GM18861 (cell line): ENCODE results near the gene PCDHA1.
A peak's percentile ranks its signal among the peaks of the same experiment; 100 is the strongest.

Source experiments
- ATAC-seq: cut with Tn5 transposase; IDR thresholded peaks from one replicate; pipeline ENCODE4 v1.9.1; 2021; ENCODE audit not compliant: unreplicated experiment

PCDHA1 gene

DNA sequence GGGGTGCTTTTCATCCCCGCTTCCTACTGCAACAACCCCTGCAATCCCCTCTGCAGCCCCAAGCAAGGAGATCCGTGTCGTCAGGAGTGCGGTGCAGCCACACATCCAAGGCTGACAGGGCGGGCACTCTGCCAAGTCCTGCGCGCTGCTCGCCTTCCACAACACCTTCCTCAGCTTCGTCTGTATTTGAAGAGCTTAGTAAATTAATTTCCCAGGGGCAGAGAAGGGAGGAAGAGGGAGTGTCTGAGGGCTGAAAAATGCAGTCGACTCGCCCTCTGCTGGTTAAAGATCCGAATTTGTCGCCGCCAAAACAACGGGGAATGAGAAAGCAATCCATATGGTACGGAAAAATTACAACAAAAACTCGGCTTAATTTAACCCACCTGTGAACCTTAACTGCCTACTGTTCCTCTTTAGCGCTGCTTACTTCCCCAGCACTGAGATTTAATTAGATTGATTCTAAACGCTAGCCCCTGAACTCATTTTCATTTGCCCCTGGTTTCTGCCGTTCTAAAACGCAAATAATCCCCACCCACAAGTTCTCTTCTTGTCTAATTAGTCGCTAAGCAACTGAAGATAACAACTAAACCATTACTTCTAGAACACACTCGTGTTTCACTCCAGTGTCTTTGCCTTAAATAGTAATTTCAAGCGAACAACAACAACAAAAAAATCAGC, 254.3 kb downstream of the PCDHA1 start:
- ATAC-seq = no peak

DNA sequence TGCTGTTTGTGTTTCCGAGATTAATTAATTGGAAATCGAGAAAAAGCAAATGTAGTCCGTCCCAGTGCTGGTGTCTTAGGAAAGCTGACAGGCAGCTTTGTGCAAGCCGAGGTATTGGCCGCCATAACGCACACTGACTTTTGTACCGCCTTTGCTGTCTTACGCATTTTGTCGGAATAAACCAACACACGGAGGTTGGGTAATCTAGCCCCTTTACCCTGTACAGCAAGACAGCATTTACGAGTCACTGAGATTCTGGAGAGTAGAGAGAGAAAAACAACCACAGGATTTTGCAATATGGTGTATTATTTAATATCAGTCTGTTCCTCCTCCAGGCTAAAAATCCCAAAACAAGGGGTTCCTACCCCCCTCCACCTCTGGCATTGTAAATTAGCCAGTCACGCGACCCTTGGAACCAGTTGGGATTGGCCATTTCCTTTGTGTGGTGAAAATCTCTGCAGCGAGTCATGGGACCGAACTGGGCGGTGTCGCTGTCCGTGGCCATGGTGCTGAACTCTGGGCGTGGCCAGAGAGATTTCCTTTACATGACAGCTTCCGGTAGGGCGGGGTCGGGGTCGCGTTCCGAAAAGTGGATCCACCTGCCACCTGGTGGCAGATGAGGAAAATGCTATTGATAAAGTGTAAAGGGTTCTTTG, 255.0 kb downstream of the PCDHA1 start:
- ATAC-seq = peak; percentile 57

DNA sequence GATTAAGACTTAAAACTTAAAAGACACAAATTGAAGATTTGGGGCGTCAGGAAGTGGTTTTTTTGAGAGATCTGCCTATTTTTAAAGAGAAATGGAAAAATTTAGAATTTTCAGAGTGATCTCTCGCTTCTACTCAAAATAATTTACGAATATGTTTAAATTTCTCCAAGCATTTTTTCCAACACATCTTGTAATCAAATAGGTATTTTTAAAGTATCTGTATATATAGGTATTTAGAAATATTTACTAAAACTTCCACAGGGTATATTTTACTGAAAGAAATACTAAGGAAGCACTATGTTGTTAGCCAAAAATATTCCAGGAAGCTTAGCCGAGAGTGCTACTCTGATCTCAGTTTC, 255.5 kb downstream of the PCDHA1 start:
- no peak for ATAC-seq

DNA sequence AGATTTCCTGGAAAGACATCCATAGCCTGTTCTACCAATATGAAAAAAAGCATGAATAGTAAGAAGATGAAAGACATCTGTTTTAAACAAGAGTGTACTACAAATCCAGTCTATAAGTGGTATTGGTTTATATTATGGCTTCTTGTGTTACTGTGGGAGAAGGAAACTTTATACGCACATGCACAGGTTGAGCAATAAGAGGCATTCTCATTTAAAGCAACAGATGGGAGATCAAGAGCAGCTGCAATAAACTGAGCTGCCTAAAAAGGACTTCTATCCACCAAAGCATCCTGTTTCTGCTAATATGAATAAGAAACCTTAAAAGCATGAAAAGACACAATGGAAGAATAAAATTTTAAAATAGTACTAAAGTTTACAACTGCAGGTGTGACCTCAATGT, 256.6 kb downstream of the PCDHA1 start:
- no peak for ATAC-seq

DNA sequence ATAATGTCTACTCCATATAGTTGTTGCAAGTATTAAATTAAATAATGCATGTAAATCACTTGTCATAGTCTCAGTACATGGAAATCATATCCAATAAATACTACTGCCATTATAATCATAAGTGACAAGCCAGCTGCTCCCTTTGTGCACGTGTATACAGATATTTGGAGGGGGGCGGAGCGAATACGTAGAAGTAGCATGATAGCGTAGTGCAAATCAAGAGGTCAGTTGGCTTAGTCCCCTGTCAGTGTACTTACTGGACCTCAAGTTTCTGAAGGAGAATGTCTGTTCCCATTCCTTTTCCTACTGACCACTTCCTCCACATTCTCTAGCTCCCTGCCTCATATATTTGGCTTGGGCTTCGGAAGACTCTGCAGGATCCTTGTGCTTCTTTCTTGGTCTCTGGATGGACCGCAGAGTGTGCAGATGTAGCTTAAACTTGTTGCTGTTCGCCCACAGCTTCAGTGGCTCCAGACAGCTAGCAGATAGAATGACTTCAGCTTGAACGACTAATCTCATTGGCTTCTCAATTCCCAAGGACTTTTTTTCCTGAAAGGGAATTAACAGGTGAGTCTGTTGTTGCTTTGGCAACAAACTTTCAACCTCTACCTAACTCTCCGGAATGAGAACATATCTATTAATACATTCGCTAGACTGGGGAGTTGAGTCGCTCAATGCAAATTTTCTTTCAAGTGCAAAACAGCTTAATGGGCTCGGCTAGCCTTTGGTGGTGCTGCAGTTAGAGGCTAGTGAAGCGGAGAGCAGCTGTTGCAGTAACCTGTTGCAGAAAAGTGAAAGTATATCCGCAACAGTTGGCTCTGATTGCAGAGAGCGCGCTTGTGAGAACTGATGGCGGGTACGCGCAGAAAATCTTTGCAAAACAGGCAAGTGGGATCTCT, 264.9 kb downstream of the PCDHA1 start, which contains the start of gene PCDHB1:
TSS of gene PCDHB1 (plus strand) at position 753 of the 899 bp plus-strand sequence. CDS start at position 850, 97 bp downstream.
- ATAC-seq = no peak

DNA sequence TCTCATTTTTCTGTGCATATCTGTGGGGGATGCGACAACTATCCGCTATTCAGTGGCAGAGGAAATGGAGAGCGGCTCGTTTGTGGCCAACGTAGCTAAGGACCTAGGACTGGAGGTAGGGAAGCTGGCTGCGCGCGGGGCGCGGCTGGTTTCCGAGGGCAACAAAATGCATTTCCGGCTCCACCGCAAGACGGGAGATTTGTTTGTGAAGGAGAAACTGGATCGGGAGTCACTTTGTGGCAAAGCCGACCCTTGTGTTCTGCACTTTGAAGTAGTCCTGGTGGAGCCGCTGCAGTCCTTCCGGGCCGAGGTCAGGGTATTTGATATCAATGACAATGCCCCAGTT, 265.6 kb downstream of the PCDHA1 start:
- ATAC-seq = no peak
